ENCODE results near the gene SLIT3.

DNA sequence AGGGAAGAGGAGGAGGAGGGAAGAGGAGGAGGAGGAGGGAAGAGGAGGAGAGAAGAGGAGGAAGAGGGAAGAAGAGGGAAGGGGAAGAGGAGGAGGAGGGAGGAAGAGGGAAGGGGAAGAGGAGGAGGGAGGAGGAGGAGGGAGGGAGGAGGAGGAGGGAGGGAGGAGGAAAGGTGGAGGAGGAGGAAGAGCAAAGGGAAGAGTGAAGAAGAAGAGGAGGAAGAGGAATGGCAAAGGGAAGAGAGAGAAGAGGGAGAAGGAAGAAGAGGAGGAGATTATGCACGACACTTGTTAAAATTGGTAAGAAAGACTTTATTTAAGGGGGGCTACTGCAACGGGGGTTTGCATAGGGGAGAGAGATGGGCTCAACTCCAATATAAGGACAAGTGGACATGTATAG, 221.2 kb downstream of the SLIT3 start:
- TF ChIP-seq, protein P1, sequence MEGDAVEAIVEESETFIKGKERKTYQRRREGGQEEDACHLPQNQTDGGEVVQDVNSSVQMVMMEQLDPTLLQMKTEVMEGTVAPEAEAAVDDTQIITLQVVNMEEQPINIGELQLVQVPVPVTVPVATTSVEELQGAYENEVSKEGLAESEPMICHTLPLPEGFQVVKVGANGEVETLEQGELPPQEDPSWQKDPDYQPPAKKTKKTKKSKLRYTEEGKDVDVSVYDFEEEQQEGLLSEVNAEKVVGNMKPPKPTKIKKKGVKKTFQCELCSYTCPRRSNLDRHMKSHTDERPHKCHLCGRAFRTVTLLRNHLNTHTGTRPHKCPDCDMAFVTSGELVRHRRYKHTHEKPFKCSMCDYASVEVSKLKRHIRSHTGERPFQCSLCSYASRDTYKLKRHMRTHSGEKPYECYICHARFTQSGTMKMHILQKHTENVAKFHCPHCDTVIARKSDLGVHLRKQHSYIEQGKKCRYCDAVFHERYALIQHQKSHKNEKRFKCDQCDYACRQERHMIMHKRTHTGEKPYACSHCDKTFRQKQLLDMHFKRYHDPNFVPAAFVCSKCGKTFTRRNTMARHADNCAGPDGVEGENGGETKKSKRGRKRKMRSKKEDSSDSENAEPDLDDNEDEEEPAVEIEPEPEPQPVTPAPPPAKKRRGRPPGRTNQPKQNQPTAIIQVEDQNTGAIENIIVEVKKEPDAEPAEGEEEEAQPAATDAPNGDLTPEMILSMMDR (IDR thresholded peaks at IDR 0.05; ENCODE audit: borderline replicate concordance, extremely low read depth, low read length, poor library complexity, severe bottlenecking) = no peak
- TF ChIP-seq EZH2 (IDR thresholded peaks at IDR 0.05; ENCODE audit: borderline replicate concordance, low read depth, low read length, severe bottlenecking) = no peak

Measured in DND-41 (cell line).